ENCODE results near the gene HOXB6.

HOXB6 gene

GRCh38 chr17:48605409-48605919 lies 678 bp upstream of the HOXB6 start (continued):
- TF ChIP-seq ZBTB44 (tag by site-specific recombination; IDR thresholded peaks at IDR 0.05) (peak; percentile 56; the same call in 1 of the 2 replicates), TSHZ1 (tag by site-specific recombination; IDR thresholded peaks at IDR 0.05; ENCODE audit: borderline replicate concordance) (0 out of 2 replicates have a peak, but pooled peaks have one; percentile 36), ZNF561 (tag by site-specific recombination; IDR thresholded peaks at IDR 0.05; ENCODE audit: borderline replicate concordance) (no peak), ZNF707 (tag by site-specific recombination; IDR thresholded peaks at IDR 0.05) (no peak), KLF1 (tag by site-specific recombination; IDR thresholded peaks at IDR 0.05) (no peak), ZBTB17 (tag by site-specific recombination; IDR thresholded peaks at IDR 0.05) (peak; percentile 11; the same call in 1 of the 2 replicates), ZNF398 (tag by site-specific recombination; IDR thresholded peaks at IDR 0.05) (peak; percentile 71), MYNN (tag by site-specific recombination; IDR thresholded peaks at IDR 0.05; ENCODE audit: borderline replicate concordance) (no peak), ZNF157 (tag by site-specific recombination; IDR thresholded peaks at IDR 0.05) (no peak), ZNF76 (tag by site-specific recombination; IDR thresholded peaks at IDR 0.05; ENCODE audit: borderline replicate concordance, low read depth) (no peak), ZSCAN4 (tag by site-specific recombination; IDR thresholded peaks at IDR 0.05) (no peak), ZNF404 (tag by site-specific recombination; IDR thresholded peaks at IDR 0.05) (no peak), ZNF626 (tag by site-specific recombination; IDR thresholded peaks at IDR 0.05) (no peak), ZNF433 (tag by site-specific recombination; IDR thresholded peaks at IDR 0.05; ENCODE audit: low read depth) (no peak), ZNF23 (tag by site-specific recombination; IDR thresholded peaks at IDR 0.05; ENCODE audit: borderline replicate concordance) (no peak), ZNF350 (tag by site-specific recombination; IDR thresholded peaks at IDR 0.05) (no peak), ZNF830 (tag by site-specific recombination; IDR thresholded peaks at IDR 0.05; ENCODE audit: low read depth) (no peak), ZBTB48 (tag by site-specific recombination; IDR thresholded peaks at IDR 0.05) (no peak), ZNF302 (tag by site-specific recombination; IDR thresholded peaks at IDR 0.05; ENCODE audit: low read depth) (no peak), ZNF366 (tag by site-specific recombination; conservative IDR thresholded peaks at IDR 0.05) (no peak), ZNF610 (tag by site-specific recombination; IDR thresholded peaks at IDR 0.05; ENCODE audit: borderline replicate concordance) (no peak), ZNF148 (tag by site-specific recombination; IDR thresholded peaks at IDR 0.05; ENCODE audit: borderline replicate concordance) (no peak), IKZF3 (tag by site-specific recombination; IDR thresholded peaks at IDR 0.05) (peak; percentile 57; the same call in 1 of the 2 replicates), KLF10 (tag by site-specific recombination; IDR thresholded peaks at IDR 0.05) (peak; percentile 30; the same call in 1 of the 2 replicates), ZNF239 (tag by site-specific recombination; IDR thresholded peaks at IDR 0.05) (no peak), ZFP41 (tag by site-specific recombination; IDR thresholded peaks at IDR 0.05; ENCODE audit: borderline replicate concordance) (no peak), ZNF214 (tag by site-specific recombination; IDR thresholded peaks at IDR 0.05; ENCODE audit: borderline replicate concordance) (no peak), ZFP37 (tag by site-specific recombination; IDR thresholded peaks at IDR 0.05) (no peak), ZNF10 (tag by site-specific recombination; IDR thresholded peaks at IDR 0.05) (no peak)
